GM12878 (cell line): ENCODE data around the gene IL27RA. TPM values are rescaled to one million over a fixed set of nuclear protein-coding genes. Genes with fewer than 3 reads are reported as not detected.
A peak's percentile ranks its signal among the peaks of the same experiment; 100 is the strongest.

Experiments
- ATAC-seq: fragments of 200-7000 bp; cut with Tn5 transposase; 3 replicates; pipeline ENCODE4 v1.9.1; 2020; ENCODE audit warnings: mild to moderate bottlenecking, moderate library complexity
- BruUV-seq: library from RNA; stranded (reverse); fragments of 400-500 nt; replicated peaks from 2 replicates; lab custom pipeline; 2021; lab: Mats Ljungman, UMichigan
- CTCF ChIA-PET: fragments of 300-600 bp; sonication (Branson Sonifier 250); formaldehyde crosslinking; extraction: SDS; loops from one replicate; lab custom pipeline; 2021; ENCODE audit warnings: inconsistent platforms; lab: Yijun Ruan, JAX
- POLR2A ChIA-PET: fragments of 350-600 bp; formaldehyde crosslinking; extraction: SDS; loops from one replicate; lab custom pipeline; 2021; ENCODE audit warnings: inconsistent platforms; lab: Charles Lee
- RAD21 ChIA-PET: fragments of 300-600 bp; sonication (Branson Sonifier 250); formaldehyde crosslinking; loops from one replicate; lab custom pipeline; 2023; ENCODE audit warnings: antibody characterized with exemption; ENCODE audit not compliant: unreplicated experiment; lab: Charles Lee
- SMC1A ChIA-PET: fragments of 300-600 bp; sonication (Branson Sonifier 250); formaldehyde crosslinking; loops from one replicate; lab custom pipeline; 2023; ENCODE audit not compliant: unreplicated experiment, uncharacterized antibody; lab: Charles Lee
- DNase-seq: peaks from one replicate; pipeline ENCODE4 v3.0.0-alpha.2; 2011; ENCODE audit warnings: low read depth, low spot score
- FAIRE-seq: peaks from 3 replicates; lab custom pipeline; 2011; peaks lifted over from hg19 to GRCh38; lab: Jason Lieb, UNC
- H2AFZ ChIP-seq: 2 replicates; pipeline ENCODE4 v1.6.0; 2011; ENCODE audit warnings: low read depth, low read length, control low read depth; ENCODE audit not compliant: control insufficient read depth
- H3K27ac ChIP-seq: 2 replicates; pipeline ENCODE4 v1.5.1; 2011; ENCODE audit warnings: control low read depth; ENCODE audit not compliant: control insufficient read depth, insufficient read depth
- H3K27me3 ChIP-seq, 2 experiments: replicated peaks in 1 of 2; 2 replicates each; pipeline versions ENCODE4 v1.6.0 to v1.6.1; 2011; ENCODE audit warnings: low read length in 1 of 2; ENCODE audit not compliant: control insufficient read depth in 2 of 2, insufficient read depth in 2 of 2
- H3K36me3 ChIP-seq, 2 experiments: 2 replicates each; pipeline ENCODE4 v1.5.1; 2011; ENCODE audit warnings: low read length in 1 of 2; ENCODE audit not compliant: control insufficient read depth in 2 of 2, insufficient read depth in 2 of 2
- H3K4me1 ChIP-seq: 2 replicates; pipeline ENCODE4 v1.6.1; 2011; ENCODE audit warnings: mild to moderate bottlenecking, low read length, moderate library complexity, mixed read lengths; ENCODE audit not compliant: control insufficient read depth, insufficient read depth
- H3K4me2 ChIP-seq: 2 replicates; pipeline ENCODE4 v1.6.0; 2011; ENCODE audit warnings: control low read depth; ENCODE audit not compliant: control insufficient read depth, insufficient read depth
- H3K4me3 ChIP-seq: fragments of 200-600 bp; sonication (generic); 2 replicates; pipeline ENCODE4 v1.5.1; 2016
- H3K79me2 ChIP-seq: 2 replicates; pipeline ENCODE4 v1.6.0; 2011; ENCODE audit warnings: low read length; ENCODE audit not compliant: control insufficient read depth, insufficient read depth
- H3K9ac ChIP-seq: 2 replicates; pipeline ENCODE4 v1.8.0; 2011; ENCODE audit warnings: low read length, control low read depth, mixed read lengths; ENCODE audit not compliant: control insufficient read depth, insufficient read depth
- H3K9me3 ChIP-seq: replicated peaks from 3 replicates; pipeline ENCODE4 v1.5.1; 2011; ENCODE audit warnings: mild to moderate bottlenecking, low read length; ENCODE audit not compliant: control insufficient read depth, insufficient read depth
- H4K20me1 ChIP-seq: 2 replicates; pipeline ENCODE4 v1.6.0; 2011; ENCODE audit not compliant: control insufficient read depth, insufficient read depth
- BRCA1 ChIP-seq: IDR thresholded peaks from 2 replicates; pipeline ENCODE4 v1.6.1; 2011; ENCODE audit warnings: low read depth, low read length, improper control_type of control experiment
- CBX5 ChIP-seq: sonication (generic); IDR thresholded peaks from 2 replicates; pipeline ENCODE4 v1.6.1; 2016; ENCODE audit warnings: low read depth, moderate library complexity, mild to moderate bottlenecking, inconsistent platforms
- EGR1 ChIP-seq, 2 experiments: IDR thresholded peaks; 1 replicate in 1 of 2; 2 replicates in 1 of 2; pipeline ENCODE4 v1.6.1; 2011 to 2012; ENCODE audit warnings: low read depth in 2 of 2, low read length in 2 of 2, borderline replicate concordance in 1 of 2, mild to moderate bottlenecking in 1 of 2, moderate library complexity in 1 of 2
- ETV6 ChIP-seq, 2 experiments: fragments of 450-650 bp in 1 of 2; IDR thresholded peaks in 1 of 2; conservative IDR thresholded peaks in 1 of 2; 2 replicates each; pipeline ENCODE4 v1.6.1; 2014; ENCODE audit warnings: antibody characterized with exemption in 1 of 2, borderline replicate concordance in 1 of 2, low read depth in 1 of 2, mild to moderate bottlenecking in 1 of 2, moderate library complexity in 1 of 2
- FOS ChIP-seq: IDR thresholded peaks from 3 replicates; pipeline ENCODE4 v1.6.1; 2011; ENCODE audit warnings: borderline replicate concordance; ENCODE audit not compliant: insufficient read length; ENCODE audit errors: extremely low read depth
- HDAC6 ChIP-seq: fragments of 200-600 bp; sonication (generic); IDR thresholded peaks from one replicate; pipeline ENCODE4 v1.8.0; 2017; ENCODE audit warnings: antibody characterized with exemption; ENCODE audit not compliant: unreplicated experiment
- HDGF ChIP-seq: fragments of 450-650 bp; IDR thresholded peaks from 2 replicates; pipeline ENCODE4 v1.6.1; 2016; ENCODE audit warnings: antibody characterized with exemption
- IRF4 ChIP-seq: IDR thresholded peaks from 2 replicates; pipeline ENCODE4 v1.6.1; 2011; ENCODE audit warnings: low read depth, low read length
- IRF5 ChIP-seq: fragments of 450-650 bp; IDR thresholded peaks from 2 replicates; pipeline ENCODE4 v1.6.1; 2017; ENCODE audit warnings: borderline replicate concordance
- MAX ChIP-seq: IDR thresholded peaks from 2 replicates; pipeline ENCODE4 v1.6.1; 2012; ENCODE audit warnings: low read depth, low read length, improper control_type of control experiment
- NFYB ChIP-seq: IDR thresholded peaks from 2 replicates; pipeline ENCODE4 v1.6.1; 2011; ENCODE audit warnings: low read depth, mild to moderate bottlenecking, low read length, improper control_type of control experiment, moderate library complexity; ENCODE audit not compliant: insufficient read depth
- NR2F1 ChIP-seq: fragments of 450-650 bp; conservative IDR thresholded peaks from 2 replicates; pipeline ENCODE4 v1.6.1; 2017; ENCODE audit warnings: mild to moderate bottlenecking
- NRF1 ChIP-seq: conservative IDR thresholded peaks from 2 replicates; pipeline ENCODE4 v1.6.1; 2011; ENCODE audit warnings: mild to moderate bottlenecking, low read depth, low read length, improper control_type of control experiment
- POLR2A ChIP-seq: IDR thresholded peaks from 2 replicates; pipeline ENCODE4 v1.6.1; 2011; ENCODE audit warnings: low read depth, mild to moderate bottlenecking, low read length
- RB1 ChIP-seq: fragments of 450-650 bp; formaldehyde crosslinking; IDR thresholded peaks from 2 replicates; pipeline ENCODE4 v1.6.1; 2017; ENCODE audit warnings: mild to moderate bottlenecking, borderline replicate concordance
- SIX5 ChIP-seq: IDR thresholded peaks from 2 replicates; pipeline ENCODE4 v1.6.1; 2011; ENCODE audit warnings: mild to moderate bottlenecking, low read depth, low read length, moderate library complexity; ENCODE audit not compliant: severe bottlenecking
- SMAD1 ChIP-seq: fragments of 450-650 bp; IDR thresholded peaks from 2 replicates; pipeline ENCODE4 v1.6.1; 2018; ENCODE audit warnings: mild to moderate bottlenecking, low read depth; ENCODE audit not compliant: partially characterized antibody
- SP1 ChIP-seq: IDR thresholded peaks from one replicate; pipeline ENCODE4 v1.6.1; 2011; ENCODE audit warnings: low read depth, low read length
- SREBF1 ChIP-seq: IDR thresholded peaks from 2 replicates; pipeline ENCODE4 v1.6.1; 2012; ENCODE audit warnings: mild to moderate bottlenecking, low read length
- SUPT20H ChIP-seq: IDR thresholded peaks from 2 replicates; pipeline ENCODE4 v1.6.1; 2011; ENCODE audit warnings: low read depth, mild to moderate bottlenecking, low read length, moderate library complexity, borderline replicate concordance; ENCODE audit not compliant: control insufficient read depth
- WRNIP1 ChIP-seq: IDR thresholded peaks from 2 replicates; pipeline ENCODE4 v1.6.1; 2011; ENCODE audit warnings: low read depth, low read length, improper control_type of control experiment, borderline replicate concordance
- ZNF622 ChIP-seq: fragments of 450-650 bp; IDR thresholded peaks from 2 replicates; pipeline ENCODE4 v1.6.1; 2017; ENCODE audit warnings: mild to moderate bottlenecking, inconsistent platforms
- WGBS: methylation state at CpG from one replicate; pipeline ENCODE4 v1.1.6; 2016; ENCODE audit warnings: low lambda C conversion rate; ENCODE audit not compliant: insufficient replicate concordance, insufficient coverage; ENCODE audit errors: missing lambda C conversion rate; 5-methylcytosine and 5-hydroxymethylcytosine counted together
- in situ Hi-C: fragments of 300-500 bp; cut with MboI; formaldehyde crosslinking; loops from 9 replicates; pipeline ENCODE4 v1.14.3; 2018; ENCODE audit warnings: mixed read lengths
- intact Hi-C: fragments of 100-400 bp; cut with micrococcal nuclease; formaldehyde crosslinking; loops from one replicate; pipeline ENCODE4 v1.14.2; 2022; ENCODE audit not compliant: unreplicated experiment
- polyA plus RNA-seq, 11 experiments: library from polyadenylated mRNA; depleted of rRNA in 4 of 11; unstranded in 6 of 11; stranded (reverse) in 5 of 11; fragments of >200 nt; fragmentation: Nextera tagmentation in 4 of 11; fragmentation: Illumina TruSeq in 1 of 11; extraction: Ambion mirVana in 4 of 11; extraction: Trizol in 1 of 11; gene quantifications; 1 replicate in 1 of 11; 2 replicates in 10 of 11; pipeline versions ENCODE4 v1.2.1 to v1.2.3, GENCODE V29; 2011 to 2016; ENCODE audit warnings: inconsistent platforms in 2 of 11, missing spikeins in 2 of 11, low read depth in 1 of 11
- total RNA-seq, 4 experiments: library from RNA; depleted of rRNA in 3 of 4; stranded (reverse); fragments of >200 nt in 3 of 4; fragmentation: Illumina TruSeq in 1 of 4; extraction: Trizol in 1 of 4; gene quantifications; 2 replicates each; pipeline versions ENCODE4 v1.2.1 to v1.2.3, GENCODE V29; 2013 to 2021
- TF ChIP-seq, protein P1 (sequence below): fragments of 450-650 bp; IDR thresholded peaks from 2 replicates; pipeline ENCODE4 v1.6.1; 2016; ENCODE audit warnings: mild to moderate bottlenecking

The IL27RA gene
- total and polyA plus RNA-seq, 10 of the 15 experiments (the other 5 are each of a cell fraction or from before 2014, with no cell fraction given): 8.4 to 63.5 (median 41.2) TPM

DNA sequence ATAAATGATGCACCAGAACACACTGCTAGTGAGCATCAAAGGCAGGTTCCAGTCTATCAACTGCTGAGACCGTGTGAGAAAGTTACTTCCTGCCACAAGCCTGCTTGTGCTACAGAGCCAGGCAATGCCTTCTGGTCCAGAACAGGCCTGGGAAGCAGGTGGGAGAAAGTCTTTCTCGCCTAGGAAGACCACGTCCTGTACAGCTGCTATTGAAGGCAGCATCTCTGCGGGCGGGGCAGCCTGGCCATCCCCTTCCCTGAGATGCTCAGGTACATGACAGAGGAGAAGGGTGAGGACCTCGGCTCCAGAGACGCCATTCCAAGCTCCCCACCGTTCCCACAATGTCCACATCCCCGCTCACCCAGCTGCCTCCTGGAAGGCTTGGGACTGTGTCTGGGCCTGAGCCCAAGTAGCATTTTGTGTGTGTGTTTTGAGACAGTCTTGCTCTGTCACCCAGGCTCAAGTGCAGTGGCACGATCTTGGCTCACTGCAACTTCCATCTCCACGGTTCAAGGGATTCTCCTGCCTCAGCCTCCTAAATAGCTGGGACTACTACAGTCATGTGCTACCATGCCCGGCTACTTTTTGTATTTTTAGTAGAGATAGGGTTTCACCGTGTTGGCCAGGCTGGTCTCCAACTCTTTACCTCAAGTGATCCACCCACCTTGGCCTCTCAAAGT lies 28.9 kb upstream of the IL27RA start:
- Histone ChIP-seq H3K27ac (peak overlapping the region; percentile 86), H3K9me3 (peaks cover 5% of the 10 kb centered on the region; the same call in 2 of the 3 replicates), H3K36me3 (no peaks in the 10 kb centered on the region), H3K79me2 (peaks cover 11% of the 10 kb centered on the region), H3K4me2 (peak overlapping the region; percentile 75), H3K4me3 (peak overlapping the region; percentile 44; the same call in 1 of the 2 replicates), H3K9ac (peak overlapping the region; percentile 63), H2AFZ (peak overlapping the region; percentile 63), H3K4me1 (peaks cover 47% of the 10 kb centered on the region), H3K27me3 (no peaks in the 10 kb centered on the region), H4K20me1 (no peaks in the 10 kb centered on the region)
- ChIA-PET RAD21 (interaction anchor here (0.9 to 4.6 kb wide), 7 partner anchors 12 to 121 kb away, joined by 3 to 35 read pairs (median 6); partner anchors contain the start of genes DCAF15 and IL27RA), CTCF (interaction anchor here (1.0 to 2.6 kb wide), 9 partner anchors 11 to 121 kb away, joined by 3 to 9 read pairs (median 5); partner anchors contain the start of gene IL27RA), SMC1A (interaction anchor here (0.9 to 4.0 kb wide), 10 partner anchors 10 to 50 kb away, joined by 3 to 18 read pairs (median 6); partner anchors contain the start of genes DCAF15 and IL27RA), POLR2A (interaction anchor here (0.6 to 4.8 kb wide), 7 partner anchors 12 to 40 kb away, joined by 3 to 49 read pairs (median 5); no protein-coding TSS in a partner anchor)
- ATAC-seq (no peak), FAIRE-seq (no peak), DNase-seq (peak; percentile 40)
- in situ Hi-C loops (no loop called here), intact Hi-C loops (loop anchor here (1.0 to 10.0 kb wide), 3 partner anchors 50 to 848 kb away; partner anchors contain the start of genes DCAF15, IER2 and STX10)
- BruUV-seq: no TSS peak
- WGBS: 41% methylated on average over 13 of the region's 13 CpGs
- TF ChIP-seq HDAC6: no peak
- TF ChIP-seq RB1: no peak
- no peak for TF ChIP-seq IRF5
- no peak for TF ChIP-seq WRNIP1
- no peak for TF ChIP-seq SUPT20H
- no peak for TF ChIP-seq SIX5
- no peak for TF ChIP-seq NFYB
- peak; percentile 22; the same call in 1 of the 2 replicates for TF ChIP-seq POLR2A
- no peak for TF ChIP-seq NR2F1
- no peak for TF ChIP-seq FOS
- TF ChIP-seq SREBF1: no peak
- no peak for TF ChIP-seq SP1
- no peak for TF ChIP-seq IRF4
- TF ChIP-seq BRCA1: no peak
- no peak for TF ChIP-seq ETV6 (conservative IDR thresholded peaks at IDR 0.05 in 1 of 2, IDR thresholded peaks at IDR 0.05 in 1 of 2; ENCODE audit: borderline replicate concordance in 1 of 2, low read depth in 1 of 2)
- TF ChIP-seq HDGF: no peak
- TF ChIP-seq, protein P1, sequence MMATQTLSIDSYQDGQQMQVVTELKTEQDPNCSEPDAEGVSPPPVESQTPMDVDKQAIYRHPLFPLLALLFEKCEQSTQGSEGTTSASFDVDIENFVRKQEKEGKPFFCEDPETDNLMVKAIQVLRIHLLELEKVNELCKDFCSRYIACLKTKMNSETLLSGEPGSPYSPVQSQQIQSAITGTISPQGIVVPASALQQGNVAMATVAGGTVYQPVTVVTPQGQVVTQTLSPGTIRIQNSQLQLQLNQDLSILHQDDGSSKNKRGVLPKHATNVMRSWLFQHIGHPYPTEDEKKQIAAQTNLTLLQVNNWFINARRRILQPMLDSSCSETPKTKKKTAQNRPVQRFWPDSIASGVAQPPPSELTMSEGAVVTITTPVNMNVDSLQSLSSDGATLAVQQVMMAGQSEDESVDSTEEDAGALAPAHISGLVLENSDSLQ: peak; percentile 52; the same call in 1 of the 2 replicates
- TF ChIP-seq EGR1 (IDR thresholded peaks at IDR 0.05; ENCODE audit: borderline replicate concordance in 1 of 2, low read depth in 2 of 2, low read length in 2 of 2): no peak
- TF ChIP-seq MAX: no peak
- no peak for TF ChIP-seq ZNF622
- no peak for TF ChIP-seq CBX5
- TF ChIP-seq SMAD1: no peak
- TF ChIP-seq NRF1: no peak
